Stimulated activated CD8-positive, alpha-beta memory T cell treated with anti-CD3 and anti-CD28 coated beads, Interleukin-12 subunit alpha, Interleukin-12 subunit beta, amount 100 ng/mL, for 4 hours (primary cell): ENCODE results near the gene SLC1A3.

Source experiments
- DNase-seq: peaks from one replicate; pipeline ENCODE4 v3.0.0-alpha.2; 2020; ENCODE audit warnings: low read depth

The SLC1A3 gene

DNA sequence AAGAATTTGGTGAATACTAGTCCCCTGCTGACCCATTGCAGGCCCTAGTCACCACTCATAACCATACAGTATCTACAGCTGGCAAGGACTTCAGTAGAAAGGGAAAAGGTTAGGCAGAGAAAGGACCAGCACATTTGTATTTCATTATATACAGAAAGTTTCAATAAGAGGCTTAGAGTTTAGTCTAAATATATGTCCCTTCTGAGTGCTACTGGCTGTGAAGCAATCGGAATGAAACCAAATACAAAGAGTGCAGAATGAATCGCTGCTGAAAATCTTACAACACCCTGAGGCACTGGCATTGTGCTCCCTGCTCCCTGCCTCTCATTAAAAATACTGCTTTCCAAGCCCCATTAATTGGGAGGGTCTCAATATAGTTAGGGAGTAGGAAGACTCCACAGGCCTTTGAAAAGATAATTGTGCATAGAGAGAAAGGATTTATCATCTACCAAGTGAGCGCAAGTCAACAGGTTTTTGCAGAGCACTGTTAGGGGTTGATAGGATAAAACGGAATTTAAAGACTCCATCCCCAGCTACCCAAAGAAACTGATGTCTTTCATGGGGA is 110.8 kb downstream of the SLC1A3 start:
- DNase-seq: no peak

DNA sequence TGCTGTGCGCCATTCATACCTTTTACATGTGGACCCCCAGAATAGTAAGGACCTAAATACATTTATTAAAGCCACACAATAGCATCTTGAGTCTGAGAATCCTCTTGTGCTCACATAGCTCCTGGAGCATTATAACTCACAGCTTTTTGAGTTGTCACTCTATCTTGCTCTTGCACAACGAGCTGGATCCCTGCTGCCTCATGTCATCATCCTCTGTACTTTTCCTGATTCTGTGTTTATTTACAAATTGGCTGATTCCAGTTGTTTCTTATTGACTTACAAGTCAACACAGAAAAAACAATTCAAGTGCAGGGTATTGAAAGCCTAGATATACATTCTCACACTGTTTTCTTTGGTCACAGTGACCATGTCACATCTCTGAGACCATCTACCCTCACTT is 112.9 kb downstream of the SLC1A3 start:
- DNase-seq: no peak

DNA sequence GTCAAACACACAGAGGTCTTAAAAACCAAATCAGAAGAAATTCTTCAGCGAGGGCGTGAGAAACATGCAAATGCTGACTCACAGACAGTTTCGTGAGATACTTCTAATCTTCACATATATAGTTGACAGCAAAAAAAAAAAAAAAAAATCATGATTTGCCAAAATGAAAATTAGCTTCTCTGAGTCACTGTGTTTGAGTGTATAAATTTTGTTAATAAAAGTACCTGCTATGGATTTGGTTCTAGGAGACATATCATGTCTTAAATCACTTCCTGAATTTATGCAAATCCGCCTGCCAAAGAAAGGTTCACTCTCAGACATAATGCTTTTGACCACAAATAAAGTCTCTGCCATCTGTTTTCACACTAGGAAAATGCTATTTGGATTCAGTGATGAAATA is 114.3 kb downstream of the SLC1A3 start:
- DNase-seq: no peak

DNA sequence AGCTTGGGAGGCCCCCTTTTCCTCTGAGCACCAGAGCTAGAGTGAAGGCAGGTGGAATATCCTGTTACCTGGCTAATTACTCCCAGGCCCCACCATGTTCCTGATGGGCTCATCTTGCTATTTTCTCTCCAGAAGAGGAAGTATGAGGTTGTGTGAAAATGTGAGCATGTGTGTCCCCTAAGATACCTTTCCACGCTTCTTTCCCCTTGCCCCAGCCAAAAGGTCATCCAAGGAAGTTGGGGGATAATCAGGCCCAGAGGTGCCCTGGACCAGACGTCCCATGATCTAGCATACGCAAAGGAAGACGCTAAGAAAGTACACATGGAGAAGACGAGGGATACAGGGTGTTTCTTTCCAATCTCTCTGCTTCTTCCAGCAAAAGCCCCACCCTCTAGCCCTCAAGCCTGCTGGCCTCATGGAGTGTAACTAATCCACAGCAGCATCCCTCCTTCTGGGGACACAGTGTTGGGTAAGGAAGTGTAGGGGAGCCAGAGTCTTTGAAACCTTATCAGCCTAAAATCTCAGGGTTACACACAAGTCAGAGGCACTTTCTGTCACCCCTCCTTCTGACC is 115.3 kb downstream of the SLC1A3 start:
- no peak for DNase-seq

DNA sequence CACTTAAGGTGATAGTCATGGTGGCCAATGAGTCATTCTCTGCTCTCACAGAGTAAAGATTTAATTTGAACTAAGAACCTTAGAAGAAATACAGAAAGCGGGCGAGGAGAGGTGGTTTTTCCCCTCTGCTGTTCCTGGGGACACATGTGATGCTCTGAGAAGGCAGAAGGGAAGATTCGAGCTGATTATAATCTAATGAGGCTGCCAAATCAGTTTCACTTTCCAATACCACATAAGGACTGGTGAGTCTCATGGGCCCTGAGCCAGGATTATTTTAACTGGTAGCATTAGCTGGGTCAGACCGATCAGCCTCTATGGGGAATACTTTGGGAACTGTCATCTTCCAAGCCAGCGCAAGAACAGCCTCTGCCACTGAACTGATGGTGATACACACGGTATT is 116.5 kb downstream of the SLC1A3 start:
- no peak for DNase-seq

DNA sequence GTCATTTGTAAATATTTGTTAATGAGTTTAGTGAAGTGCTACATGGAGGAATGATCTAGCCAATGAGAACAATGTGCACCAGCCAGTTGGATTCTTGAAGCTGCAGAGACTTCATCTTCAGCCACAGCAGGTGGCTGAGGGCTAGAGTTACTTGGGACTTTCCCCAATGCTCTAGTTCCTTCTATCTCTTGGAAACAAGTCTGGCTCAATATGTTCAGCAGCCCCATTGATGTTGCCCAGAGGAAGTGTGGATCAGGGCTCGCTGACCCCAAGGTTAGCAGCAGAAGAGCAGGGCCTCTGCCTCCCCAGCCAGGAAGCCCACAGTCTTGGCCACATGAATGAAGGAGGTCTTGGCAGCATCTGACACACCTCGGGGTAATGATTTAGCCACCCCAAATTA is 117.5 kb downstream of the SLC1A3 start:
- no peak for DNase-seq

DNA sequence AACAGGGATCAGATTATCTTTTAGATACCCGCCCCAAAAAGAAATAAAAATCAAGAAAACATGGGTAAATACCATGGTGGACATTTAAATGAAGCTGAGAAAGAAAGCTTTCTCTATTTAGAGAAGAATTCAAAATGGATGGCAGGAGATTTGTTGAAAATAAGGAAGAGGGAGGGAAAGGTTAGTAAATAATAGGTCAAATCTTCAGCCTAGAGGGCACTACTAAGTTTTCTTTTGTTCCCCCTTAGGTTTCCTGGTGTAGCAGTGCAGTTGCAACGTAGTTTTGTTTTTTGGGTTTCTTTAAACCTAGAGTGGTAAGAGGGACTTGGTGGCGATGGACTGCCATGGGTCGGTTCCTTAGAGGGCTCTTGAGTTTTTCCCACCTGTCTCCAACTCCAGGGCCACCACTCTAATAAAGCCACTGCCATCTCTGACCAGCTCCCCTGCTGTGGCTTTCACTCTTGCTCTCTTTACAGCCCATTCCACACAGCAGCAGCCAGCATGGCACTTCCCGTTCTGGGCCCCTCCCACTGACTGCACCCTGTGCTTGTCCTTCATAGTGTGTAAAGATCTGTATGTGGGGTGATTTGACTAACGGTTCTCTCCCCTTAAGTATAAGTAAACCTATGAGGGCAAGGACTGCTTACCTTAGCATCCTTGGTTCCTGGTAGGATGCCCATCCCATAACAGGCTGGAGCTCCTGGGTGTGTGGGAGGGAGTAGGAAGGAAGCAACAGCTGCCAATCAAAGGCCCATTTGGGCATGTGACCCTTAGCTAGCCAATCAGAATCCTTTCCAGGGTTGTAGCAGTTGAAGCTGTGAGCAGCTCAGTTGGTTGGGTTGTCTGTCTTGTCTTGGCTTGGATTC is 118.3 kb downstream of the SLC1A3 start:
- DNase-seq: no peak

DNA sequence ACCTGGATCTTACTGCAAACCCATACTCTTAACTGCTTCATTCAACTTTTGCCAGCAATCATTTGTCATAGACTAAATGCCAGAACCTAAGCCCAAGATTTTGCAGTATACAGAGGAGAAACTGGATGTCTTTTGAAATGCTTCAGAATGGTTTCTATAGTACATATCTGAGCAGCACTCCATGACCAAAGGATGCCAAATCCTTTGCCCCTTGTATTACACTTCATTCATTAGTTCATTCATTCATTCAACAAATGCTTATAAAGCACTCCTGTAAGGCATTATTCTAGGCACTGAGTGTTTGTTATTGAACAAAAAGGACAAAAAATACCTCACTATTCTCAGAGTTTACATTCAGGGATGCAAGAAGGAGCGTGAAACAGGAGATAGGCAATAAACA is 119.9 kb downstream of the SLC1A3 start:
- DNase-seq: no peak

DNA sequence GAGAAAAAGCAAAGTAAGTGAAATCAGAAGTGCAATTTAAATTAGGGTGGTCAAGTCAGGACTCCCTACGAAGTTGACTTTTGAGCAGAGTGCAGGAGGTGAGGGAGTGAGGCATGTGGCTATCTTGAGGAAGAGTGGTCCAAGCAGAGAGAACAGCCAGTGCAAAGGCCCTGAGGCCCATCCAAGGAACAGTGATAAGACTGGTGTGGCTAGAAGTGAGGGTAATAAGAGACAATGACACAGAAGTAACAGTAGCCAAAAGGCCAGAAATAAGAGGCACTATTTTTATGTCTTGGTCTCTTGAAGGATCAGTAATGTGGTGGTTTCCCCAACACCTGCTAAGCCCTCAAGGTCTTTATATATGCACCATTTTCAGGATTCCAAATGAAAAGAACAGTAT is 120.4 kb downstream of the SLC1A3 start:
- no peak for DNase-seq

DNA sequence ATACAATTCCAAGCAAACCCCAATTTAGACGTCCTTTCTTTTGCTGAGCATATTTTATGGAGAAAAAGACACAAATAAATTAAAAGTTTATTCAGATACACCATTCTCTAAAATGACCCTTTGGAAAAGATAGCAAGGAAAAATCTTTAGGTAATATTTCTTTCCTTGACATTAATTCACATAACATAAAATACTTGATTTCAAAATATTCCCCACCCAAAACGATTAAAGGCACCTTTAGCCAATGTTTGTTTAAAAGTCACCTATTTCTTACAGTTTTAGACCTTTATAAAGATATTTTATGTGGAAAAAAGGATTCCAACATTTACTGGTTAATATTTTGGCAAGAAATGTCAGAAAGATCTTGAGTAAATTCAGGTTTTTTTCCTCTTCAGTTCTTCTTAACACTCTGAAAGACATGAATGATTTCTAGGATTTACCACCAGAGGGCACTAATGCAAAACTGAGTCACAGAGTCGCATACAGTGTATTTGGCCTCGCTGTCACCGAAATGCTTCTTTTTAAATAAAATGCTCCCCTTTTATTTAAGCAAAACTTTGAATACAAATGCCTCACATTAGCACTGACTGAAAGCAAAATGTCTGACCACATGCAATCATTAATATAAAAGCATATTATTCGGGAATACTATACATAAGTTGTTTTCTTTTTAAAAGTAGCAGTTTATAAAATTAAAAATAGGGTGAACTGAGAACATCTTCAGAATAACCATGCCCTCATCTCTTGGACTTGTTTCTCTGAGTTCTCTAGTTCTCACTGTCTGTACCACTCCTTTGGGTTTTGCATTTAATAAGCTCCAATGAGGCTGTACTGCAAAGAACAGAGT is 122.5 kb downstream of the SLC1A3 start:
- no peak for DNase-seq

DNA sequence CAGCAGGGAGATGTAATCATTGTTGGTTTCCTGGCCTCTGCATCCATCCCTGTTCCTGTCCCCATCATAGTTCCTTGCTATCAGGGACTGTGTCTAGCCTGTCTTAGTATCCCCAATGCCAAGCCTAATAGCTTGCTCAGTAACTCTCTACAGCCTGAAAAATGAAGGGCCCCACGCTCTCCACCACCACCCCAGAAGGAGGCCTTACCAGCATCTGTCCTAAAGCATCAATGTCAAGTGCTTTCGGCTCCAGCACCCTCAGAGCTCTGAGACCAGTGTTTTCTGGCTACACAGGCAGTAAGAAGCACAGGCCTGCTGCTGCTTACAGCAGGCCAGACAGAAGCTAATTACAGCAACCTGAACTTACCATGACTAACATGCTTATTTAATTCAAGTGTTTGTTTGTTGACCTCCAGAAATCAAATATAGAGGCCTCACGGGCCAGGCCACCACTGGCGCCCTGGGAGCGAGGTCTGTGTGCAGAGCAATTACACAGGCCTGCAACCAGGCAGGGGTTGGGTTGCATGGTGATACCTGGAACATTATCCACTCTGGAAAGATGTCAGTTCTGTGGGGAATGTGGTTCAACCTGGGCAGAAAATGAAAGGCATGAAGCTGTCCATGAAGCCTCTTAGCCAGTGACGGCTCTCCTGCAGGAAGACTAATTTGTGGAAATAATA is 124.3 kb downstream of the SLC1A3 start:
- no peak for DNase-seq

DNA sequence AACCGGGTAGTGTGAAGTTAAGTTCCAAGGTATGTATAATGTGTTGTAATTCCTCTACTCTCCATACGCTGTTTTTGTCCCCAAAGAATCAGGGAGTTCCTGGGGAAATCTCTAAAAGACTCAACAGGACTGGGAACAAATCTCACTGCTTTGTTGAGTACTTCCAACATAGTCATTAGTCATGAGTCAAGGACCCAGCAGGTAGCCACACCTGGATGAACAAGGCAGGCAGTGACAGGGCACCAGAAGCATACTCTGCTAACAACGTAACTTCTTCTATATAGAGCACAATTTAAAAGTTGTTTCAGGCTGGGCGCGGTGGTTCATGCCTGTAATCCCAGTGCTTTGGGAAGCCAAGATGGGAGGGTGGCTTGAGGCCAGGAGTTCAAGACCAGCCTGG is 126.8 kb downstream of the SLC1A3 start:
- DNase-seq: no peak

DNA sequence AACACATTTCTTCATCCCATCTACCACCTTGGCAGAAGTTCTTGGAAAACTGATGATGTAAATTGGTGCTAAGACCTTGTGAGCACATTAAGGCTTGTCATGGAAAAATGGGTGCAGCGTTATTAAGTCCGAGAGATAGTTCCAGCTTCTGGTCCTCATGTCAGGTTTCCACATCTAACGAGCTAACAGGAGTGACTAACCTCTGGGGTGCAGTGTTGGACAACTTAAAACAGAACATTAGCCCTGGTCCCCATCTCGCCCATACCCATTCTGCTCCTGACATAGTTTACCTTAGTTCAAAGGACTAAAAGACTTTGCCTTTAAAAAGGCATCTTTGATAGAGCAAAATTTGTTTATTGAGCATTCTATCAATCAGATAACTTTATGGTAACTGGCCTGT is 128.0 kb downstream of the SLC1A3 start:
- DNase-seq: no peak

DNA sequence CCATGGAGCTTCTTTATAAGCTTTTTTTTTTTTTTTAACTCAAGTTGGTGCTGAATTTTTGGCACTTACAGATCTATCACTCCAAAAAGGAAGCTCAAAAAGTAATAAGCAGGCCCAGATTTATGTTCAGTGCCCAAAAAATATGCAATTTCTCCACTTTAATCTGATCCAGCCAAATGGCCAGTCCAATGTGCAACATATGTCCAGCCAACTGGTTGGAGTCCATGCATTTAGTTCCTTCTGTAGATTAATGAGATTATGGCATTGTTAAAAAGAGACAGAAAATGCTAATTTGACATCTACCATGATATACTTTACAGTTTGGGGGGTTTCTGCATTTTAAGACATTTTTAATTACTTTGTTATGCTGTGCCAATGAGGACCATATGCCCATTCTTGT is 129.5 kb downstream of the SLC1A3 start:
- DNase-seq: no peak
